ES-I3 (cell line): ENCODE measurements around the gene RAET1G.
"Not testable (repeated sequence)": the region's sequence is repeated elsewhere in the genome, so short reads cannot be mapped to it uniquely, and the experiment has no call there.

ENCODE experiments used
- H3K36me3 ChIP-seq: 2 replicates; pipeline ENCODE4 v1.6.1; 2013; ENCODE audit warnings: mild to moderate bottlenecking, low read length, control low read depth, moderate library complexity; ENCODE audit not compliant: insufficient read depth
- H3K4me1 ChIP-seq: 2 replicates; pipeline ENCODE4 v1.6.1; 2013; ENCODE audit warnings: mild to moderate bottlenecking, control low read depth, low read length; ENCODE audit not compliant: insufficient read depth
- H3K9ac ChIP-seq: 2 replicates; pipeline ENCODE4 v1.6.1; 2013; ENCODE audit warnings: low read depth, mild to moderate bottlenecking, low read length, moderate library complexity
- H3K9me3 ChIP-seq: 2 replicates; pipeline ENCODE4 v1.6.1; 2013; ENCODE audit warnings: mild to moderate bottlenecking, low read length, moderate library complexity; ENCODE audit not compliant: control insufficient read depth, insufficient read depth

Gene RAET1G

DNA sequence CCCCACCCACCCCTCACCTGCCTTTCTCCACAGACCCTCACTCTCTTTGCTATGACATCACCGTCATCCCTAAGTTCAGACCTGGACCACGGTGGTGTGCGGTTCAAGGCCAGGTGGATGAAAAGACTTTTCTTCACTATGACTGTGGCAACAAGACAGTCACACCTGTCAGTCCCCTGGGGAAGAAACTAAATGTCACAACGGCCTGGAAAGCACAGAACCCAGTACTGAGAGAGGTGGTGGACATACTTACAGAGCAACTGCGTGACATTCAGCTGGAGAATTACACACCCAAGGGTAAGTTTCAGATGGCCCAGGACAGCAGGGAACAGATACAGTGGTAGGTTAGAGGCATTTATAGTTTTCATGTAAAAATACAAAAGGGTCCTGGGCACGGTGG lies 22.4 kb upstream of the RAET1G start:
- H3K36me3 ChIP-seq, H3K9me3 ChIP-seq, H3K4me1 ChIP-seq, H3K9ac ChIP-seq: not testable (repeated sequence)

DNA sequence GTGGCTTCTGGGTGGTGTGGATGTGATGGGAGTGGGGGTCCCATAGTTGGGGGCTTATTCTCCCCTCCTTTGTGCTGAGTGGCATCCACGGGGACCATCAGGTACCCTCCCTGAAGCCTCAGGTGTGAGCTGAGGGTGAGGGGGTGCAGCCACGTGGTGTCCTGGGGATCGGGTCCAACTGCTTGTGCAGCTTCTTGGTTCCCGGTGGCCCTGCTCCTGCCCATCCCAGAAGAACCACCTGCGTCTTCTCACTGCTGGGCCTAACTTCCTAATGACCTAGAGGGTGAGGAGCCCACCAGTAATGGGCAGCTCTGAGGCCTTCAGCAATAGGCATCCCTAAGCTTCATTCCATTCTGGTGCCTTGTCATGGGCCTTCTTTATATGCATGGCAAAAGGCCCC lies 20.4 kb upstream of the RAET1G start:
- H3K9ac ChIP-seq, H3K4me1 ChIP-seq, H3K9me3 ChIP-seq, H3K36me3 ChIP-seq: not testable (repeated sequence)

DNA sequence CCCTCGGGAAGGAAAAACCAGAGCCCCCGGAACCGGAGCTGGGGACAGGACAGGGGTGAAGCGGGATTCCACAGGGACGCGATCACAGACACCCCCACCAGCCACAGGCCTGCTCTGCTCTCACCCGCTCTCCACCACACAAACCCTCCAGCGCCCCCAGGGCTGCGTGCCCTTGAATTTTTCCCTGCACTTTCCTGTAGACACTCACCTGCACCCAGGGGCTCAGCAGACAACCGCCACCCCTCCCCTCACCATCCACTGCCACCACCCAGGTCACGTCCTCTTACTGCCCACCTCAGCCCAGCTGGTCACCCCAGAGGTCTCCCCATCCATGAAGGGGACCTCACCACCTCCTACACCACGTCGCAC lies 19.5 kb upstream of the RAET1G start:
- peak overlapping the region; percentile 51; the same call in 1 of the 2 replicates for H3K9ac ChIP-seq

DNA sequence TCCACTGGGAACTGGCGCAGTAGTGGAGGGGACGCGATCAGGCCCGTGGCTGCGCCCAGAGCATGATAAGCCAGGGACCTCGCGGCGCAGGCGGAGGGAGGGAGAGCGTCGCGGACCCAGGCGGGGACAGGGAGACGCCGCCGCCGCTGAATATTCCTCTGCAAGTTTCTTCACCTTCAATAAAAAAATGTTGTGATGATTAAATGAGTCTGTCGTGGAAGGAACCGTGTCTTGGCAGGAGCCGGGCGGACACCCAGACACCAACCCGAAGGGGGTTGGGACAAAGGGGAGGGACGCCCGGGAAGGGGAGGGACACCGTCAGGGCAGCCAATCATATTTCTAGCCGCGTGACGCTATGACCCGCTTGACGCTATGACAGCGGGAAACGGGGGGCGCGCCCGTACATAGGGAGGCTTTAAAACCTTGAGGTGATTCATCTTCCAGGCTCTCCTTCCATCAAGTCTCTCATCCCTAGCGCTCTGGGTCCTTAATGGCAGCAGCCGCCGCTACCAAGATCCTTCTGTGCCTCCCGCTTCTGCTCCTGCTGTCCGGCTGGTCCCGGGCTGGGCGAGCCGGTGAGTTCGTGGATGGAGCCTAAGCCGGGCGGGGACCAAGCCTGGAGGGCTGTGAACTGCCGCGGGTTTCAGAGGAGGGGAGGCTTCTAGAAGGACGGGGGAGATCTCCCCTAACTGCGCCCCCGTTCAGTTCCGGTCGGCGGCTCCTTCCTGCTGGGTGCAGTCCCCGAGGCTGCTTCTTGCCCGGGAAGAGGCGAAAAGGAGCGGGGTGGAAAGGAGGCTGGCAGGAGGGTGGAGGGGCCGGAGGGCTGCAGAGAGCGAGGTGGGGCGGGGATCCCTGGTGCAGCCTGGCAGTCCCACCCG lies 18.9 kb upstream of the RAET1G start, which contains the start of gene ULBP2:
Gene ULBP2, plus strand, starts transcription at position 432 of the 878 bp plus-strand sequence. Its CDS starts 59 bp downstream, at position 491.
- H3K4me1 ChIP-seq, result no peaks in the 10 kb centered on the region
- H3K9me3 ChIP-seq, result no peaks in the 10 kb centered on the region
- H3K9ac ChIP-seq, result peak within 1 kb of the TSS; percentile 51; the same call in 1 of the 2 replicates
- no peaks in the 10 kb centered on the region for H3K36me3 ChIP-seq

More for the DNA sequence above, 19.5 kb upstream of the RAET1G start:
- Histone ChIP-seq H3K36me3 (no peaks in the 10 kb centered on the region), H3K4me1 (no peaks in the 10 kb centered on the region), H3K9me3 (no peaks in the 10 kb centered on the region)

DNA sequence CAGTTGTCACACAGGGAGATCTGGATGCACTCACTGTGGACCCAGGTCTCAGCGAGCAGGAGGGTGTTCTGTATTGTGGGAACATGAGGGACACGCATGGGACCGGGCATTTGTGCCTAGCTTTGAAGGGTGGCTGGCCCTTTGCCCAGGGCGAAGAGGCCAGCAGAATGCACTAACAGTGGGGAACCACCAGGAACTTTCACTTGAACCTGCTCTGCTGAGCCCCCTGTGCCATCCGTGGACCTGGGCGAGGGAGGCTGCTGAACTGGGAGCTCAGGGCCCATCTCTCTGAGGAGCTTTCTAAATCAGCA lies 17.7 kb upstream of the RAET1G start:
- H3K9ac ChIP-seq, result no peak overlapping the region
- no peaks in the 10 kb centered on the region for H3K9me3 ChIP-seq
- no peaks in the 10 kb centered on the region for H3K36me3 ChIP-seq
- no peaks in the 10 kb centered on the region for H3K4me1 ChIP-seq

DNA sequence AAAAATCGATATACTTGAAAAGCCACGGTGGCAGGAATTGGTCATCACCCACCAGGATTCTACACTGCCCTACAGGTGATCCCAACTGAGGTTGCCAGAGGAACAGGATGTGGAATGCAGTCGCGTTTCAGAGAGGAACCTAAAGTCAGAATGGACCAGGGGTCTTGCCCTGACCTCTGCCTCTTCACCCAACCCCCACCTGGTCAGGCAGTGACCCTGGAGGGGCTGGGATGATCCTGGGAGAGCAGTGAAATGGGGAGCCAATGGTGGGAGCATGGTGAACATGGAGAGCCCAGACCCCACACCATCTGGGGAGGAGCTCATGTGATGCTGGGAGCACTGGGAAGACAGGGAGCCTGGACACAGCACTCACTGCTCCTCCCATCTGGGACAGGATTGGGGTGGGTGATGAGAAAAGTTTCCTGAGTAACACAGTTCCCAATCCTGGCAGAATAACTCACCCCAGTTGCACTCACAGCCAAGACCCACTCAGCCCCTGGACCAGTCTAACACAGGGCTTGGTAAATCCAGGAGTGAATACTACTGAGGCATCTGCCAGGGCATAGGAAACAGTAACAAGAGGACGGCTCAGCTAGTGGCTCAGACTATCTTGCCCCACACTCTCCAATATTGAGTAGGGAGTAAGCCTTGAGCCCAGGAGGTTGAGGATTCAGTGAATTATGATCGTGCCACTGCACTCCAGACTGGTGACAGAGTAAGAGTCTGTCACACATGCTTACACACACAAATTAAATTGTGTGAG lies 17.2 kb upstream of the RAET1G start:
- Histone ChIP-seq H3K36me3 (no peaks in the 10 kb centered on the region), H3K9ac (no peak overlapping the region), H3K4me1 (no peaks in the 10 kb centered on the region), H3K9me3 (no peaks in the 10 kb centered on the region)

DNA sequence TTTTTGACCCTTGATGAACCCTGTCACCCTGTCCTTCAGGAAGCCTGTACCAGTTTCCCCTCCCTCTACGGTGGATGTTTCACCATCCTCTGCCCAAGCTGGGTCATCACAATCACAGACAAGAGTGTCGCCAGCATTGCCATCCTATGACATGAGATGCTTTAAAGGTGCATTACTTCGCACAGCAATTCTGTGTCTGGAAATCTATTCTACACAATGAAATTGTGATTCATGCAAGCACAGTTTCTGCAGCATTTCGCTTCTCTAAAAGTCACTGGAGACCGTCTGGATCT lies 16.4 kb upstream of the RAET1G start:
- H3K4me1 ChIP-seq, result no peaks in the 10 kb centered on the region

DNA sequence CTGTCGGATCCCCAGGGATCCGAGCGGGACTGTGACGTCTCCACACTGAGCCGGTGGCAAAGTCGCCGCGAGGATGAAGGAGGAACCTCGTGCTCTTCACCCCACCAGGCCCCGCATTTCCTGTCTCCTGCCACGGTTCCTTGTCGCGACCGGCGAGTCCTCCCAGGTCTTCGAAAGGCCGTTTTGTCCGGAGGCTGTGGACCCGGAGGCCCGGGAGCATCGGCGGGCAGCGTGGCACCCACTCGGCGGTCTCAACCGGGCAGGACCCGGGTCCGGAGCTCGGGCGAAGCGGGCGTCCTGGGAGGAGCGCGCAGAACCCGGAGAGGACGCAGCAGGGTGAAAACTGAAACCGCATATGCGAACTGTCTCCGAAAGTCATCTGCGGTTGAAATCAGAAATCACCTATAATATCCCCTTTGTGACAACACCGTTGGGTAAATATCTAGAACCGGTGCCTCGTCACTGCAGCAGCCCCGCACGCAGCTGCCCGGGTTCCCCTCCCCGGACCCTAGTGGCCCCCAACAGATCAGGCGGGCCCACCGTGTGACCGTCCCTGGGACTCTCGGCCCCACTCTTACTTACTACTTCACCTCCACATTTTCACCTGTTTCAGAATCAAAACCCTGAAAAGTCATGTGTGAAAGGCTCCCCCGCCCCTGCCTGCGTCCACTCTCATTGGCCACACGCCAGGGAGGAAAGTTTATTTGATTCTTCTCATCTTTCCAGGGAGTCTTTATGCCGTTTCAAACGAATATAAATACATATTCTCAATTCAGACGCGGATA lies 15.8 kb upstream of the RAET1G start:
- H3K9me3 ChIP-seq, result no peaks in the 10 kb centered on the region

More for the DNA sequence above, 16.4 kb upstream of the RAET1G start:
- H3K36me3 ChIP-seq, result no peaks in the 10 kb centered on the region
- no peak overlapping the region for H3K9ac ChIP-seq
- no peaks in the 10 kb centered on the region for H3K9me3 ChIP-seq

DNA sequence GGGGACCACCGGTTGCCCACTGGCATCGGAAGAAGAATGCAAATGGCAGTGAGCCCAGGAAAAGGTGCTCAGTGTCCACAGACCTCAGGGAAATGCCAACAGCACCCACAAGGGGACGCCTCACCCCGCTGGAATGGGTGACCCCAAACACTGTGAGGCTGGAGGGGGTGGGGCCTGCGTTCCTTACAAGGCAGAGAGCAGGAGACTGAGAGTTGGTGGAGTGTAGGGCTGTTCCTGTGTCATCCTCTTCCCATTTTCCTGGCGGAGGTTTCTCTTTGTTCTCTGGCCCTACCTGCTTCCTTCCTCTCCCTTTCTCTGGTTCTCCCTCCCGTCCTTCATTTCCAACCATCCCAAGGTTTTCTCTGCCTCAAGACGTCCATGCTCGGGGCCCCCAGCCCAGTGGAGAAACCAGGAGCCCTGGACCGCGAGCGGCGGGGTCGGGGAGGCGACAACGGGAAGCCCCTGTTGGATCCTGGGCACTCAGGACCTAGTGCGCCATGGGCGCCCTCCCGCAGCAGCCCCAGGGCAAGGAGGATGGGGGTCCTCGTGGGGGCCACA lies 15.2 kb upstream of the RAET1G start:
- H3K9me3 ChIP-seq, H3K4me1 ChIP-seq, H3K36me3 ChIP-seq: not testable (repeated sequence)
- H3K9ac ChIP-seq, result peak overlapping the region; percentile 34; the same call in 1 of the 2 replicates

More for the DNA sequence above, 15.8 kb upstream of the RAET1G start:
- Histone ChIP-seq H3K9ac (peak overlapping the region; percentile 34; the same call in 1 of the 2 replicates), H3K4me1 (no peaks in the 10 kb centered on the region), H3K36me3 (no peaks in the 10 kb centered on the region)

DNA sequence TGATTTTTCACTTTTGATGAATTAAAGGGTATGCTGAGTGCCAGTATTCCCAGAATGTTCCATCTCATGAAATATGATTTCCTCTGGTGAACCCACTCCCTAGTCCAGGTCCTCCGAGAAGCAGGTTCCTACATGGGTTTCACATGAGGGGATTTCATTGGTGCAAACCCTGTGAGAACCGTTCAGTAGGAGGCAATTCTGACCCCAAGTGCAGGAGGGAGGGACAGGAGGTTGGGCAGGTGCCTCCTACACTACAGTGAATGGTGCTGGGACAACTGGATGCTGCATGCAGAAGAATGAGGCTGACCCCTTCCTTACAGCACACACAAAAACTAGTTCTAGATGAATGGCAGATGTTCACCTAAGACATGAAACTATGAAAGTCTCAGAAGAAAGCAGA lies 13.8 kb upstream of the RAET1G start:
- Histone ChIP-seq H3K9ac (no peak overlapping the region), H3K9me3 (no peaks in the 10 kb centered on the region), H3K36me3 (no peaks in the 10 kb centered on the region), H3K4me1 (no peaks in the 10 kb centered on the region)

DNA sequence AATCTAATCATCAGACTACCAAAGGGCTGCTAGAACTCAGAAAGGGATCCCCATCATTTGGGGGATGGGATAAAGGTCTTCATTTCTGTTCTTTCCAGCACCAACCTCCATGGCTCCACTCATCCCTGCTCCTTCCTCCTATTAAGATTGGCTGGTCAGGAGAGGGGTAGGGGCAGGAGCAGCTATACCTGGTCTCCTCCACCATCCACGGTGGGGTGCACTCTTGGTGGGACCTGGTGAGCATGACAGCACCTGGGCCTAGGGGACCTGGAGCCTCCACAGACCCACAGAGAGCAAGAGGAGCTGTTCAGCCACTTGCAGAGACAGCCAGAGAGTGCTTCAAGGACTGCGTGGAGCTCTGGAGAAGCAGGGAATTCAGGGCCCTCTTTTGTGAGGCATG lies 12.7 kb upstream of the RAET1G start:
- Histone ChIP-seq H3K36me3 (no peaks in the 10 kb centered on the region), H3K9ac (no peak overlapping the region), H3K9me3 (no peaks in the 10 kb centered on the region), H3K4me1 (no peaks in the 10 kb centered on the region)

DNA sequence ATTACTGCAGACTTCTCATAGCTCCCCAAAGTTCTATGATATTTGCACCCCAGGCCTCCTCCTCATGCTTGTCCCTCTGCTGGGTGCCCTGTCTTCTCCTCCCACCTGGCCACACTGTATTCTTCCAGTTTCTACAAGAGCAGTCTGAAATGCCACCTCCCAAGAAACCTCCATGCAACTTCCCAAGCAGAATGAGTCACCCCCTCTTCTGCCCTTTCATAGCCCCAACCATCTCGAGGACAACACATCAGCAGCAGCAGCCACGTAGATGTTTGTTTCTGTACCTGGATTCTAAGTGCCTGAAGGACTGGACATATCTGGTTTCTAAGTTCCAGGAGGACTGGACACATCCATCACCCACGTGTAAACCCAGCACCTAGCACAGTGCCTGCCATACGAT lies 12.3 kb upstream of the RAET1G start:
- Histone ChIP-seq H3K4me1 (no peaks in the 10 kb centered on the region), H3K9ac (no peak overlapping the region), H3K36me3 (no peaks in the 10 kb centered on the region), H3K9me3 (no peaks in the 10 kb centered on the region)

DNA sequence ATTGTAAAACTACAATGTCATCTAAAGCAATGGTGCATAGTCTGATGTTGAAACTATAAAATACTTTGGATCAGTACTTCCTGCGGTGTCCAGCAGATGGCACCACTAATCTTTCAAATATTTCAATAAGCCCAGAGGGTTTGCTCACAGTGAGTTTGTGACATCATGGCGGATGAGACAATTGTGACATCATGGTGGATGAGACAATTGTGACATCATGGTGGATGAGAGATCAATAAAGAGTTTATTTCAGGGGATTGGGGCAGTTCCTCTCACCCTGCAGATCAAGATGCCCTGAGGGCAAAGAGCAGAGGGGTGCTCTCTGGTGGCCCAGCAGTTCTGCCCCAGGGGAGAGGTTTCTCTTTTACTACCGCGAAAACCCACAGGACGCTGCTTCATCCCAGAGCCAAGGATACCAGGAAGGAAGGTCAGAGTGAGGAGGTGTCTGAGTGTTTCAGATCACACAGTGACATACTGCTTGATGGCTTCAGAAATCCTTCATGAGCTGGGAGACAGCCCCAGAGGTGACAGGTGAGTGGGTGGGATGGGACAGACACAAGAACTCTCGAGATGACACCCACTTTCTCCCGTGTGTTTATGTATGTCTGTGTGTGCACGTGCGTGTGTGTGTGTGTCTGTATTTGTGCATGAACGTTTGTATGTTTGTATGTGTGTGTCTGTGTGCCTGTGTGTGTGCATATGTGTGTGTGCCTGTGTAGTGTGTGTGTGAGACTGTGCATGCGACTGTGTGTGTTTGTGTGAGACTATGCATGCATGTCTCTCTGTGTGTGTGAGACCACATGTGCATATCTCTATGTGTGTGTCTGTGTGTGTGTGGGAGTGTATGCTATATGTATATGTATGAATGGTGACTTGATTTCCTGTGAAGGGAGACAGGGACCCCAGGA lies 11.6 kb upstream of the RAET1G start:
- H3K9me3 ChIP-seq, result no peaks in the 10 kb centered on the region
- H3K36me3 ChIP-seq, result no peaks in the 10 kb centered on the region
- no peaks in the 10 kb centered on the region for H3K4me1 ChIP-seq
- no peak overlapping the region for H3K9ac ChIP-seq
